Islet of Langerhans (tissue), 1 donor: ENCODE results near the gene NLGN1.
A peak's percentile ranks its signal among the peaks of the same experiment; 100 is the strongest.

Source experiments
- FAIRE-seq: peaks from one replicate; lab custom pipeline; 2011; peaks lifted over from hg19 to GRCh38; lab: Jason Lieb, UNC

NLGN1 gene

DNA sequence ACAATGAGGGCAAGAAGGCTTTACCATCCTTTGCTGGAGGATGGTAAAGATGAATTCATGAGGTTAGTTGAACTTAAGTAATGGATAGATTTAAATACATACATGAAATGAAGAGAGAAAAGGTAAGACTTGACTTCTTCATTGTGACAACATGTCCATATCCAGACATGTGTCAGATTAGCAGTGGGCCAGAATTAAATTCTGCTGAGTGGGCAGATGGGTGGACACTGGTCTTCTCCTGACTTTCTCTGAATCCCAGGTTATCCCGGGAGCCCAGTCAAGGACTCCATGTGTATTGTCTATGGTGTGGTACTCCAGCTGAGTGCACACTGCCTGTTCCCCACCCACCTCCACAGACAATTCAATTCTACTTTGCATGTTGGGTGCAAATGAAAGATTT, 603.1 kb downstream of the NLGN1 start:
- FAIRE-seq, result no peak

DNA sequence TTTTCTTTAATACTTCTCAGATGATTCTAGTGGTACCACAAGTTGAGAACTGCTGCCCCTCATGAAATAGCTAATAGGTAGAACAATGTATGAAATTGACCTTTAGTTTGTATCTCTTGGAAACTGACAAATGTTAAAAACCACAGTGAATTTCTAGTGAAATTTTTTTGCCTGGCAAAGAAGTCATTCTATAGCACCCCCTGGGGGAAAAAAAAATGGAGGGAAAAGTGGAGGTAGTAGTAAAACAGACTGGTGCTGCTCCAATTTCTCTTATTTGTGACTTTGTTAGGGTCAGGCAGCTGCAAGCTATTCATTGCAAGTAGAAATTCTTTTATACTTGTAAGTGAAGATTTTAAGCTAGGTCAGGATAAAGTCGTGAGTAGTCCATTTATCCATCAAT, 605.0 kb downstream of the NLGN1 start:
- no peak for FAIRE-seq

DNA sequence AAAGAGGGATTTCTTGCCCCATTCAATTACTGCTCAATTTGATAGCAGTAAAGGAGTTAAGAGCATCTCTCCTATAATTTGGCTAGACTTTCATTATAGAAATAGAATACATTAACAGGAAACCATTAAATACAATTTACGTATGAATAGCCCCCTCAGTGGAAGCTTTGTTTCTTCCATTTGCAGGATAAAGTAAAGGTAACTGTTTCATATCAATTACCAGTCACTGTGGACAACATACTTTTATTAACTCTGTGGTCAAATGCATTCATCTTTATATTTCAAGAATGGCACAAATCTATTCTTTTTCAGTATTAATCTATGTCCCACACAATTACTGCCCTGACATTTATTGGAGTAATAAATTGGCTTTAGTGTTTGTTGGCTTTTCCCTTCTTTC, 613.4 kb downstream of the NLGN1 start:
- FAIRE-seq, result no peak

DNA sequence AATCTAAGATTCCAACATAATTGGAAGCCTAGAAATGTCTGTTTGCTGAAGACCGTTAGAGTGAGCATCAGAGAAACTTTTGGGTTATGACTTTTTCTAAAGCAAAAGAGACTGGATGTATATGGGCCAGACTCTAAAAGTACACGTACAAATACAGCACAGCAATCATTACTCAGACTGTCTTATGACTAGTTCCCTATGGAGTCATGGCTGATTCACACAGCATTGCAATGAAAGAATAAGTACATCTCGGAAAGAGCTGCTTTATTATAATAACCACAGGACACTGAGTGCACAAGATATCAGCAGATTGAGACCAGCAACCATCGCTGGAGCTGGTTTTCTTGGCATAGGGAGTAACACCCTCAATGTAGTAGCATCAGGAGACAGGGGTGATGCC, 618.6 kb downstream of the NLGN1 start:
- FAIRE-seq, result no peak

DNA sequence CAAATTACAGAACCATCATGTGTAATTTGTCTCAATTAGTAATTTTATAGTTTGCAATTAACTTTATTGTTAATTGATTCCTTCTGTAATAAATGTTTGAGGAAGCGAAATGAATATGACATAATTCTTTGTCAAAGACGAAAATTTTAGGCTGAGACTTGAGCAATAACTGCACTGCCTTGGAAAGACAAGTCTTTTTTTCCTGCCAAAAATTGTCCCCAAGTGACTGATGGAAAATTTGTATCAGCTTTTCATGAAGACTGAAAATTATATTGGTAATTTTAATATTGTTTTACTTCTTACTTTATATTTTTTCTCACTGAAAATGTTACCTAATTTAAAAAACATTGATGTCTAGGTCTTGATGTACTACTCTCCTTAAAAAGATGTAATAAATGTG, 622.6 kb downstream of the NLGN1 start:
- FAIRE-seq, result peak; percentile 55

DNA sequence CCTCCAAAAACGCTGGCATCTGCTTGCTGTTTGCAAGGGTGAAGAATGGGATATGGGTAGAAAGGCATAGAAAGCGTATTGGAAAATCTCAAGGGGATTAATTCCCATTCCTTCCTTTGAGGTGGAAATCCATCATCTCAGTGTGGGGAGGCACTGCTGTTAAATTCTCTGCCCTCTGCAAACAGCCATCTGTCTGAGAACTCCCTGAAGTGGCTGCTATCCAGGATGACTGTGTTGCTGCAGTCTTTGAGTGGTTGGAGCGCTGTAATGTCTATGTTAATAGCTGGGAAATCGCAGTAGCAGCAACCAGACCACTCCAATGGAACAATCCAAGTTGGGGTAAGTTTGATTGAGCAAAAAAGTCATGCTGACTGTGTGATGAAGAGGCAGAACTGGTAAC, 625.9 kb downstream of the NLGN1 start:
- FAIRE-seq, result no peak

DNA sequence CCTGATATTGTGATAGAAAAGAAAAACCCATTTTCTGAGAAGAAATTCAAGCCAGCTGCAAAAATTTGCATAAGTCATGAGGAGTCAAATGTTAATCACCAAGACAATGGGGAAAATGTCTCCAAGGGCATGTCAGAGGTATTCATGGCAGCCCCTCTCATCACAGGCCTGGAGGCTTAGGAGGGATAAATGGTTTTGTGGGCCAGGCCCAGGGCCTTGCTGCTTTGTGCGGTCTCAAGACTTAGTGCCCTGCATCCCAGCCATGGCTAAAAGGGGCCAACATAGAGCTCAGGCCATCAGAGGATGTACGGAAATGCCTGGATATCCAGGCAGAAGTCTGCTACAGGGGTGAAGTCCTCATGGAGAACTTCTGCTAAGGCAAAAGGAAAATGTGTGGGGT, 631.1 kb downstream of the NLGN1 start:
- no peak for FAIRE-seq

DNA sequence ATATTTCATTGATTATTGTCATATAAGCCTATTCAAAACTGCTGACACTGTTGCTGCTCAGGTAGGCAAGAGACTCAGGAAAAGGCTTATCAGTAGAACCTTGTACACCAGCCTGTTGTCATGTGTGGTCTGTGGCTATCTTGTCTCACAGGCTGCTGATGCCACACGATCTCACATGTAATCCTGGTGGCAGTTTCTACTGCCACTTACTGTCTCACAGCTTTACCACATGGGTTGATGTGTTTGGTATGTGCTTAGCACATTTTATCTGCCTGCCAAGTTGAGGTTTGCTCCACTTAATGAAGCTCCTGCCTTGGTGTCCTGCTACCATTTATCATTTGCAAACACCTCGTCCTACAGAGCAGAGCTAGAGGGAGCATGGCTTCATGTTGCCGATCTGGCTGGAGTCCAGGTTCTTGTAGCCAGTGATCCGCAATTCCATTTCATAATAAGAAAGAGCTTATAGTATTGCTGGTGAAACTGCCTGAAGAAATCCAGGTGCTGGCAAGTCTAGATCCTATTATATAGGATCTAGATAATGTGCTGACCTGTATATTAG, 637.9 kb downstream of the NLGN1 start:
- FAIRE-seq, result no peak

DNA sequence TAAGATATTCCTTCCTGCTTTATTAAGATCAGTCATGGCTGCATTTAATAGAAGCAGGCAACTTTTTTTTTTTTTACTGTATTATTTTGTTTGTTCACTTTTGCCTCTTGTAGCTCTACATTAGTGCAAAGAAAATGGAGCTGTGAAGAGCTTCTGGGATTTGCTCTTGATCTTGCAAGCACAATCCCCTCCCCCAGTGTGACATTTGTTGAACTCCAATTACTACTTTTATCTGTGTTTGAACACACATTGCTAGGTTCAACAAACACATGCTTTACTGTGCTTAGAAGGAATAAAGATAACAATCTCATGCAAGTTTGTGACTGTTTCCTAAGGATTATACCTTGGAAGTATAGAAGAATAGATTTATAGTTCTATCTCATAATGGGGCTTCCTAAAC, 648.8 kb downstream of the NLGN1 start:
- no peak for FAIRE-seq

DNA sequence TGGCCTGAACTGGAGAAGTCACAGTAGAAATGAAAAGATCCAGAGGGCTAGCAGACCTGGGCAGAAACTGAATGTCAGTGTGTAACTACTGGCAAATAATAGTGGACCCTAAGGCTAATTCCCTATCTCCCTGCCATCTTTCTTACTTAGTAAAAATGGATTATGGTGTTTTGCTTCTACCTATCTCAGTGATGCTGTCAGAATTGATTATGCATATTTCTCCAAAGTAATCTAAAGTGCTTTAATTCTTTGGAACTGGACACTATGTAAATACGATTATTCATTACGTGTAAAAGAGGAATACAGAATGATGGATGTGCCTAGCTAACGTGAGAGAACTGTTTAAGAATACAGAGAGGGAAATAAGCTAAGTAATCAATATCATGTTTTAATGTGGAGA, 651.9 kb downstream of the NLGN1 start:
- no peak for FAIRE-seq

DNA sequence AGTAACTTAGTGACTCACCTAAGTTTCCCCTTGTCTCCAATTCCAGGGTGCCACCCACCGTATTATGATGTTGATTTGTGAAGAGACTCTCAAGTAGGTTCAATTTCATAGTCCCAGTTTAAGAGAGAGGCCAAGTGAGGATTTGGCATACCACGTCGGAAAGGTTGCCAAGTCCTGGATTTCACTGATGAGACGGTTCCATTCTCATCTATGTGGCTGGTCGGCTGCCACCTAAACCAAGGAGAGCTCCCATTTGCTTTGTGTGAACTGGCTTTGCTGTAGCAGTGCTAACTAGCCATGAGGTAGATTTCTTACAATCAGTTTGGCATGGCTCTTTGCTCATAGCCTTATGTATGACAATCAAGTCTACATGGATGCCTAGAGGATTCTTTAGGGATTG, 653.6 kb downstream of the NLGN1 start:
- FAIRE-seq, result no peak

DNA sequence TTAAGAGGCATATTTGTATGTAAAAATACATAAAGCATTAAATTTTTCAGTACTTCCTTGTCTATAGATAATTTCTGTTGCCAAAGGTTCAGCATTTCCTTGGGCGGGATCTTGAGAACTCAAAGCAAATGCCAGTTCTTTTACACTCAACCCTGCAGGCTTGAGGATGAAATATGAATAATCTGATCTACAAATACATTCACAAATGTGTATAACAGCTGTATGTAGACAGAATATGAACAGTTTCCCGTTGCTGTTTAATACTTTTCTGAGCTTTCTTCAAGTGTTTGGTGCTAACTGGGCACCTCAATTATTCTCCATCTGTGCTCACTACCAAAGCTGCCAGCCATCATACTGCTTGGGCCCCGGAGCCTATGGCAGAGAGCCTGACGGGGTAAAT, 661.3 kb downstream of the NLGN1 start:
- no peak for FAIRE-seq

DNA sequence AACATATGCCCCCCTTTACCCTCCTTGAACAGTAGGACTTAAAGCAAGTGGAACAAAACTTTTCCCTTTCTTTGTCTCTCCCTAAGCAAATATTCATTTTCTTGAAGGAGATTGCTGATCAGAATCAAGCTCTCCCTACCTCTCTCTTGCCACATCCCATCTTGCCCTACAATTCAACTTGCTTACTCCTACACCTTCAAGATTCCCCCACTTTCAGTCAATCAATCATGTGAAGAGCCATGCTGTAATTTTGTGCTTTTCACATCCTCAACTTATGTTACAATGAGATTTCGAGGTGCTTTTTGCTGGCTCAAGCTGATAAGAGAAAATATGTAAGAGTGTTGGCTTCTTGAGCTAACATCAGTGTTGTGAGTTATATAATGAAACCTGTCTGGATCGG, 662.9 kb downstream of the NLGN1 start:
- no peak for FAIRE-seq

DNA sequence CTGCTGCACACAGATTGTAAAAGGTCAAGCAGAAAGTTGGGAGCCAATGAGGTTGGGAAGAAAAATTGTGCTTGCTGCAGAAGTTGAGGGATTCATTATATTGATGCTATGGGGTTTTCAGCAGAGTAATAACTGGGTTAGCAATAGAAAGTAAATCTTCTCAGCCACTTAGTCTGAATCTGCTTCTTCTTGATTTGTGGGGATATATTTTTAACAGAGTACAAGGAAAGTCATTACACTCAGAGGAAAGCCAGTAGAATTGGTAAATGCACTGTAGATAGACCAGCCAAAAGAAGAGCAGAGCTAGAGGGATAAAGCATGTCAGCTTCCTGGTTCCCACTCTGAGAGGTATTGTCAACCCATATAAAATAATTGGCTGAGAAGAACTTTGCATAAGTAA, 663.6 kb downstream of the NLGN1 start:
- FAIRE-seq, result no peak

DNA sequence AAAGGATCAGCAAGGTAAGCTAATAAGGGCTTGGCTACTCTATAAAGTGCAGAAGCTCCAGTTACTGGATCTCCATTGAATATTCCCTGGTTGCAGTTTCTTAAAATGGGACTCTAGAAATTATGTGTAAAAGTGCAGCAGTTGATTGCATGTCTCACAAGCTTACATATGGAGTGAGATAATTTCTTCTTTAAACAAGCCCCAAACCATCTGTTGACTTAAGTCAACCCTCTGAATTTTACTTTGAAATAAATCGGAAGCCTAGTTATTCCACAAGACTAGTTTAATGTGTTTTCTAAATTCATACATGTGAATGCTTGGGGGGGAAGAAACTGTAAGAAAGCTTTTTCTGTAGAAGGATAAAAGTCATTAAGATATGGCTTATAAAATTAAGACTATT, 664.2 kb downstream of the NLGN1 start:
- no peak for FAIRE-seq

DNA sequence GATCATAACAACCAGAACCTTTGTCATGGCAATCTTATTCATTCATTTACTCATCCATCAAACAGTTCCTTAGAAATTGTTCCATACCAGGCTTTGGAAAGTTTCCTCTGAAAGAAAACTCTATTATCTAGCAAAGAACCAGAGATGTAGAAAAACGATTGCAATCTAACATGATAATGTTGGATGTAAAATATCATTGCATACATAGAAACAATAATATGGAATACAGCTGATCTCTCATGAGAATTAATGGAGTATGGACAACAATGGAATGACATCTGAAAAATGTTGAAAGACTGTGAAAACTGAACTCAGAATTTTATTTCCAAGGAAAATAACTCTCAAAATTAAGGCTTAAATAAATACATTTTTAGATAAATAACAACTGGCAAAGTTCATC, 665.4 kb downstream of the NLGN1 start:
- FAIRE-seq, result no peak

DNA sequence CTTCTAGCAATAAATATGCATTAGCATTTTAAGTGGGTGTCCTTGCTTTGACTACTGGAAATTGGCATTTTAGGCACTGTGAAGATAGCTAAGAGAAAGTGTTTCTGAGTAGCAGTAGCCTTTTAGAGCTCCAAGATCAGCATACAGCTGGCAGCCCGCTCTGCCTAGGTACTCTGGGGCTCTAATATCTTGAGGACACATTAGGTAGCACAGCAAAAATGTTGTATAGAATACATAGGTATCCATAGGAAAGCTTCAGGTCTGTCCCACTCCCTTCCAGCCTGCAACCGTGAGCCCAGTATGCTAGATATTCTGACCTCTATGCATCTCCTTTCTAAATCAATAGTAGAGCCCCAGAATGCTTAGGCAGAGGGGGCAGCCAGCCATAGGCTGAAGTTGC, 670.5 kb downstream of the NLGN1 start:
- no peak for FAIRE-seq

DNA sequence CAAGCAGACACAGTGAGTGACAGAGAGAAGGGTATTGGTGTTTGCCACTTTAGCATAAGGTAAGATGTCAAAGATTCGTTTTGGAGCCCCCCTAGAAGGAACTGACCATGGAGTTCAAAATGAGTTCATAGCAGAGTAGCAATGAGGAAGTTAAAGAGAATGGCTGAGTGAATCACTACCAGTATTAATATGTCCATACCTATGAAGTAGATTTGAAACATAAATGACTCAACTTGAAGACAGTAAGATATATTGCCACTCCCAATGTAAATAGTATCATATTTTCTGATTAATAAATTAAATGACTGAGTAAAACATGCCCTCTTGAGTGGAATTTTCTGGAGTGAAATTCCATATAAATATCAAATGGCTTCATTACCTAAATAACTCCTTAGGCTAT, 675.1 kb downstream of the NLGN1 start:
- no peak for FAIRE-seq

DNA sequence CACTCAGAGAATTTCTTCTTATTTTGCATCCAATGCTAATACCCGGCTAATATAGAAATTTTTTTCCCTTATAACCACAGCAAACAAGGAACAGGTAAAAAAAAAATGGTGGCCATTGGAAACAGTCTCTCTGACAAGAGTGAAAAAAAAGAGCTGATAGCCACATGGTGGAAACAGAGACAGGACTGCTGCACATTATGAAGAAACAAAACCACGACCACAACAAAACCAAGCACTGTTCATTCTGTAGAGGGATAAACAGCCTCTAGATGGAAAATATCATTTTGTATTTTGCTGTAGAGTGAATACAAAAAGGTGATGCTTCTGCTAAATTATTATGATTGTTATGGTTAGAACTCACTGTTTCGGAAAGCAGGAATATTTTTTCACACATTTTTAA, 686.2 kb downstream of the NLGN1 start:
- FAIRE-seq, result no peak

DNA sequence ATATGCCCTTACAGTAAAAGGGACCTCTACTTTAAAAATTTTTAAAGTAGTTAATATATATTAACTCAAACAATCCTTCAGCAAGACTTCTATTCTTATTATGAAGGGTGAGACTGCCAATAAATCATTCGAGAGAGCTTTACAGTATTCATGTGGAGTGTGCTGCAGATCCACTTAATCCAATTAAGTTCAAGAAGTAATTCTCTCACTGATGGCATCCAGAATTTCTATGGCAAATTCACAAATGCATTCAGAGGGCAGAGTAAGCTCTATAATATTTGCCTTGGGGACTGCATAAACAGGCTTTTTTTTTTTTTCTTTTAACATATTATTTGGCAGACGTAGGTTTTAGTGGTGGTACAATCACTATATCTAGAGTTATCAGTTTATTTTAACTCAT, 692.0 kb downstream of the NLGN1 start:
- FAIRE-seq, result no peak

DNA sequence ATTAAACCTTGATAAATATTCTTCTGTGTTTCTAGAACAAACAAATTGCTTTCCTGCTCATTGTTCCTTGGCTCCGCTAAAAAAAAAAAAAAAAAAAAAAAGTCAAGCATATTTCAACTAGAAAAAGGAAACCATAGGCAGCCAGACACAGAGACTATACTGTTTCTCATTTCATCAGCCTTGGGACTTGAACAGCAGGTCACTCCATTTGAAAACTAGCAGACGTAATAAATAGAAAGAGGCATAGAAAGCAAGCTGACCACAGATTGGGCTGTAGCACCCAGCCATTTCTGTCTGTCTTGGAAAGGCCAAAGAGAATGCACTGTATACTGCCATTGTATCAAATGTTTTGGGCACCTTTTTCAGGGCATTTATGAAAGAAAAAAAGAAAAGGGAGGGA, 697.1 kb downstream of the NLGN1 start:
- no peak for FAIRE-seq

DNA sequence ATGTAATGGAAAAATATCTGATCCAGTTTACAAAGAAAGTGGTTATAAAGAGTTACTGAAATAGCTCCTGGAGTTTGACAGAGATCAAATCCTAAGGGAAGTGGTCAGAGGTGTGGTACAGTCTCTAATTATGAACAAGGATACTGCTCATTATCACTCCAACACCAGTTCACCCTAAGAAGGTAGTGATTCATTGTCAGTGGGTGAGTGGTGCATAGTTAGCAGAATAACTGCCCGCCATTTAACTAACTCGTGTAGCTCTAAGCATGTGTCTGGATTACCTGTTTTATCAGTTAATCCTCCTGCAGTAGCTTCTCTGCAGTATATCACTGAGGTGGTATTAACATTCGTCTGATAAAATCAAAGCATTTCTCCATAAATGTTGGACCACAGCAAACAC, 700.1 kb downstream of the NLGN1 start:
- FAIRE-seq, result no peak

DNA sequence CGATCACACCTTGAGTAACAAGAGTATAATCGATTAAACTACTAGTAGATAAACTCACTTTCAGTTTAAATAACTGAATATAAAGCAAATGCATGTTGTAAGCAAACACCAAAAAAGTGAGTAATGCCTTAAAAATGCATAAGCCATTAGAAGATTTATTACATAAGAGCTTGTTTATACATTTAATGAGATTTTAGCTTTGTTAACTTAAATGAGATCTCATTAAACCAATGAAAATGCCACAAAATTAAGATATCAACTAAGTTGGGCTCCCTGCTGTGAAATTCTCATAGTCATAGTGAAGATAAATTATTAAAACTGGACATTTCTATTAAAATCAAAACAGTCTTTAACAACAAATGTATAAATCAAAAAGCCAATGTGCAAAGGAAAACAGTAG, 701.2 kb downstream of the NLGN1 start:
- no peak for FAIRE-seq

DNA sequence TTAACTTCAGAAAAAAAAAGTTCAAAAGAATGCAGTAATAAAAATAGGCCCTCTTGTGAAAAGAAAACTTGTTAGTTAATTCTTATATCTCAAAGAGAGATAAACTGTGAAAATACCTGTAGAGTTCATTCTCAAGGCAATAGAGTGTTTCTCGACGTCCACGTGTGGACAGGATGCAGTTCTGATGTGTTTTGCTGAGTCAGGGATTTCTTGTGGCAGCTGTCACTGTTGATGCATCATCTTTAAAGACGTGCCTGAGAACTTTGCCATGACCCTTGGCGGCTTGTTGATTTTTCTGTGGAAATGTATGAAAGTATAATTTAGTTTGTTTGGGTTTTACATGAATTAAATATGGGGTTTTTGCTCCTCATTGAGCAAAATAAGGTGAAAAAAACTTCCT, 702.2 kb downstream of the NLGN1 start:
- FAIRE-seq, result no peak

DNA sequence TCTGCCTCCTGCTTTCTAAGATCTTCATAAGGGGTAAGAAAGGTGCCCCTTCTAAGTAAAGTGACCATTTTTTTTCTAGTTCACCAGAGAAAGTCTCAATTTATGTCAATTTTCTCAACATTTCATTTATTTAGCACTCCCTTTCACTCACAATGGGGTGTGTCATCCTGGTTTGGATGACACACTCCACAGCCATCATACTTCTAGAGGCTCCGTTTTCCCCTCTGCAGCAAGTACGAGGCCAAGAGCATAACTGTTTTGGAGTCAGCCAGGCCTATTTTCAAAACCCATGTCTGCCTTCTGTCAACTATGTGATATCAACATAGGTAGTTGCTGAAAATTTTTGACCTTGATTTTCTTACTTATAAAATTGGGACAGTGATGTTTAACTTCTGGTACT, 703.2 kb downstream of the NLGN1 start:
- FAIRE-seq, result no peak
